GM12878 (cell line): ENCODE data around the gene IRF1. TPM values are rescaled to one million over a fixed set of nuclear protein-coding genes. Genes with fewer than 3 reads are reported as not detected.

Experiments
- ATAC-seq: fragments of 200-7000 bp; cut with Tn5 transposase; 3 replicates; pipeline ENCODE4 v1.9.1; 2020; ENCODE audit warnings: mild to moderate bottlenecking, moderate library complexity
- BruUV-seq: library from RNA; stranded (reverse); fragments of 400-500 nt; replicated peaks from 2 replicates; lab custom pipeline; 2021; lab: Mats Ljungman, UMichigan
- CTCF ChIA-PET: fragments of 300-600 bp; sonication (Branson Sonifier 250); formaldehyde crosslinking; extraction: SDS; loops from one replicate; lab custom pipeline; 2021; ENCODE audit warnings: inconsistent platforms; lab: Yijun Ruan, JAX
- POLR2A ChIA-PET: fragments of 350-600 bp; formaldehyde crosslinking; extraction: SDS; loops from one replicate; lab custom pipeline; 2021; ENCODE audit warnings: inconsistent platforms; lab: Charles Lee
- RAD21 ChIA-PET: fragments of 300-600 bp; sonication (Branson Sonifier 250); formaldehyde crosslinking; loops from one replicate; lab custom pipeline; 2023; ENCODE audit warnings: antibody characterized with exemption; ENCODE audit not compliant: unreplicated experiment; lab: Charles Lee
- SMC1A ChIA-PET: fragments of 300-600 bp; sonication (Branson Sonifier 250); formaldehyde crosslinking; loops from one replicate; lab custom pipeline; 2023; ENCODE audit not compliant: unreplicated experiment, uncharacterized antibody; lab: Charles Lee
- DNase-seq: peaks from one replicate; pipeline ENCODE4 v3.0.0-alpha.2; 2011; ENCODE audit warnings: low read depth, low spot score
- FAIRE-seq: peaks from 3 replicates; lab custom pipeline; 2011; peaks lifted over from hg19 to GRCh38; lab: Jason Lieb, UNC
- H2AFZ ChIP-seq: 2 replicates; pipeline ENCODE4 v1.6.0; 2011; ENCODE audit warnings: low read depth, low read length, control low read depth; ENCODE audit not compliant: control insufficient read depth
- H3K27ac ChIP-seq: 2 replicates; pipeline ENCODE4 v1.5.1; 2011; ENCODE audit warnings: control low read depth; ENCODE audit not compliant: control insufficient read depth, insufficient read depth
- H3K27me3 ChIP-seq, 2 experiments: replicated peaks in 1 of 2; 2 replicates each; pipeline versions ENCODE4 v1.6.0 to v1.6.1; 2011; ENCODE audit warnings: low read length in 1 of 2; ENCODE audit not compliant: control insufficient read depth in 2 of 2, insufficient read depth in 2 of 2
- H3K36me3 ChIP-seq, 2 experiments: 2 replicates each; pipeline ENCODE4 v1.5.1; 2011; ENCODE audit warnings: low read length in 1 of 2; ENCODE audit not compliant: control insufficient read depth in 2 of 2, insufficient read depth in 2 of 2
- H3K4me1 ChIP-seq: 2 replicates; pipeline ENCODE4 v1.6.1; 2011; ENCODE audit warnings: mild to moderate bottlenecking, low read length, moderate library complexity, mixed read lengths; ENCODE audit not compliant: control insufficient read depth, insufficient read depth
- H3K4me2 ChIP-seq: 2 replicates; pipeline ENCODE4 v1.6.0; 2011; ENCODE audit warnings: control low read depth; ENCODE audit not compliant: control insufficient read depth, insufficient read depth
- H3K4me3 ChIP-seq: fragments of 200-600 bp; sonication (generic); 2 replicates; pipeline ENCODE4 v1.5.1; 2016
- H3K79me2 ChIP-seq: 2 replicates; pipeline ENCODE4 v1.6.0; 2011; ENCODE audit warnings: low read length; ENCODE audit not compliant: control insufficient read depth, insufficient read depth
- H3K9ac ChIP-seq: 2 replicates; pipeline ENCODE4 v1.8.0; 2011; ENCODE audit warnings: low read length, control low read depth, mixed read lengths; ENCODE audit not compliant: control insufficient read depth, insufficient read depth
- H3K9me3 ChIP-seq: replicated peaks from 3 replicates; pipeline ENCODE4 v1.5.1; 2011; ENCODE audit warnings: mild to moderate bottlenecking, low read length; ENCODE audit not compliant: control insufficient read depth, insufficient read depth
- H4K20me1 ChIP-seq: 2 replicates; pipeline ENCODE4 v1.6.0; 2011; ENCODE audit not compliant: control insufficient read depth, insufficient read depth
- CHD2 ChIP-seq: IDR thresholded peaks from 2 replicates; pipeline ENCODE4 v1.6.1; 2011; ENCODE audit warnings: low read depth, low read length, improper control_type of control experiment, borderline replicate concordance
- CREM ChIP-seq: IDR thresholded peaks from 2 replicates; pipeline ENCODE4 v1.6.1; 2014; ENCODE audit warnings: antibody characterized with exemption, low read depth
- EED ChIP-seq: sonication (generic); IDR thresholded peaks from 2 replicates; pipeline ENCODE4 v1.6.1; 2016; ENCODE audit warnings: antibody characterized with exemption, low read depth
- EGR1 ChIP-seq, 2 experiments: IDR thresholded peaks; 1 replicate in 1 of 2; 2 replicates in 1 of 2; pipeline ENCODE4 v1.6.1; 2011 to 2012; ENCODE audit warnings: low read depth in 2 of 2, low read length in 2 of 2, borderline replicate concordance in 1 of 2, mild to moderate bottlenecking in 1 of 2, moderate library complexity in 1 of 2
- FOS ChIP-seq: IDR thresholded peaks from 3 replicates; pipeline ENCODE4 v1.6.1; 2011; ENCODE audit warnings: borderline replicate concordance; ENCODE audit not compliant: insufficient read length; ENCODE audit errors: extremely low read depth
- KAT2A ChIP-seq: conservative IDR thresholded peaks from 2 replicates; pipeline ENCODE4 v1.6.1; 2011; ENCODE audit warnings: low read depth, low read length; ENCODE audit not compliant: control insufficient read depth
- PKNOX1 ChIP-seq: fragments of 450-650 bp; IDR thresholded peaks from 2 replicates; pipeline ENCODE4 v1.6.1; 2016; ENCODE audit warnings: mild to moderate bottlenecking
- PML ChIP-seq: IDR thresholded peaks from 2 replicates; pipeline ENCODE4 v1.6.1; 2012; ENCODE audit warnings: low read length, inconsistent platforms
- POLR2AphosphoS2 ChIP-seq: IDR thresholded peaks from 2 replicates; pipeline ENCODE4 v1.6.1; 2011; ENCODE audit warnings: low read depth, mild to moderate bottlenecking, low read length, improper control_type of control experiment, moderate library complexity
- POU2F2 ChIP-seq: IDR thresholded peaks from 3 replicates; pipeline ENCODE4 v1.6.1; 2011; ENCODE audit warnings: low read depth, mild to moderate bottlenecking, low read length, borderline replicate concordance
- SIX5 ChIP-seq: IDR thresholded peaks from 2 replicates; pipeline ENCODE4 v1.6.1; 2011; ENCODE audit warnings: mild to moderate bottlenecking, low read depth, low read length, moderate library complexity; ENCODE audit not compliant: severe bottlenecking
- SREBF2 ChIP-seq: IDR thresholded peaks from 2 replicates; pipeline ENCODE4 v1.6.1; 2012; ENCODE audit warnings: mild to moderate bottlenecking, low read length
- ZBTB40 ChIP-seq: fragments of 450-650 bp; IDR thresholded peaks from 2 replicates; pipeline ENCODE4 v1.6.1; 2016; ENCODE audit warnings: mild to moderate bottlenecking, moderate library complexity, borderline replicate concordance
- ZNF687 ChIP-seq: fragments of 450-650 bp; IDR thresholded peaks from 2 replicates; pipeline ENCODE4 v1.6.1; 2017; ENCODE audit warnings: mild to moderate bottlenecking, moderate library complexity
- WGBS: methylation state at CpG from one replicate; pipeline ENCODE4 v1.1.6; 2016; ENCODE audit warnings: low lambda C conversion rate; ENCODE audit not compliant: insufficient replicate concordance, insufficient coverage; ENCODE audit errors: missing lambda C conversion rate; 5-methylcytosine and 5-hydroxymethylcytosine counted together
- in situ Hi-C: fragments of 300-500 bp; cut with MboI; formaldehyde crosslinking; loops from 9 replicates; pipeline ENCODE4 v1.14.3; 2018; ENCODE audit warnings: mixed read lengths
- intact Hi-C: fragments of 100-400 bp; cut with micrococcal nuclease; formaldehyde crosslinking; loops from one replicate; pipeline ENCODE4 v1.14.2; 2022; ENCODE audit not compliant: unreplicated experiment
- polyA plus RNA-seq, 11 experiments: library from polyadenylated mRNA; depleted of rRNA in 4 of 11; unstranded in 6 of 11; stranded (reverse) in 5 of 11; fragments of >200 nt; fragmentation: Nextera tagmentation in 4 of 11; fragmentation: Illumina TruSeq in 1 of 11; extraction: Ambion mirVana in 4 of 11; extraction: Trizol in 1 of 11; gene quantifications; 1 replicate in 1 of 11; 2 replicates in 10 of 11; pipeline versions ENCODE4 v1.2.1 to v1.2.3, GENCODE V29; 2011 to 2016; ENCODE audit warnings: inconsistent platforms in 2 of 11, missing spikeins in 2 of 11, low read depth in 1 of 11
- total RNA-seq, 4 experiments: library from RNA; depleted of rRNA in 3 of 4; stranded (reverse); fragments of >200 nt in 3 of 4; fragmentation: Illumina TruSeq in 1 of 4; extraction: Trizol in 1 of 4; gene quantifications; 2 replicates each; pipeline versions ENCODE4 v1.2.1 to v1.2.3, GENCODE V29; 2013 to 2021

The IRF1 gene
- total and polyA plus RNA-seq, 10 of the 15 experiments (the other 5 are each of a cell fraction or from before 2014, with no cell fraction given), result 6.9 to 68.0 (median 49.6) TPM

- TF ChIP-seq ZBTB40 (no peak), SREBF2 (no peak), FOS (no peak)
These were observed 39.2 kb downstream of the IRF1 start (continued) for GRCh38 chr5:132451387-132451786.

GRCh38 chr5:132449060-132449459 lies 41.5 kb downstream of the IRF1 start:
- peaks cover 13 to 19% of the 10 kb centered on the region in 2 experiments for H3K36me3 ChIP-seq
- intact Hi-C loops (no loop called here), in situ Hi-C loops (no loop called here)
- ATAC-seq (no peak), DNase-seq (no peak), FAIRE-seq (no peak)
- ChIA-PET CTCF (no interaction called here), SMC1A (interaction anchor here (0.7 to 1.9 kb wide), 2 partner anchors 9 to 40 kb away, joined by 3 to 8 read pairs; no protein-coding TSS in a partner anchor), RAD21 (no interaction called here), POLR2A (interaction anchor here (0.6 to 0.8 kb wide), 2 partner anchors 19 to 245 kb away, joined by 3 to 4 read pairs; no protein-coding TSS in a partner anchor)
- H3K27ac ChIP-seq, result no peak overlapping the region
- no peaks in the 10 kb centered on the region; the same call in 1 of the 2 replicates for H4K20me1 ChIP-seq
- no peaks in the 10 kb centered on the region for H3K9me3 ChIP-seq
- peaks cover 10% of the 10 kb centered on the region for H3K4me1 ChIP-seq
- BruUV-seq, result no TSS peak
- H3K4me2 ChIP-seq, result no peak overlapping the region
- H3K9ac ChIP-seq, result no peak overlapping the region
- H2AFZ ChIP-seq, result no peak overlapping the region
- H3K79me2 ChIP-seq, result peaks cover 10% of the 10 kb centered on the region
- WGBS, result 93% methylated on average over 1 of the region's 1 CpG
- no peak overlapping the region for H3K4me3 ChIP-seq
- H3K27me3 ChIP-seq, result no peaks in the 10 kb centered on the region
- TF ChIP-seq SIX5, result no peak
- TF ChIP-seq ZNF687, result no peak
- TF ChIP-seq KAT2A, result no peak
- TF ChIP-seq PKNOX1, result no peak
- no peak for TF ChIP-seq CREM
- TF ChIP-seq POLR2AphosphoS2, result no peak
- no peak for TF ChIP-seq EED
- no peak for TF ChIP-seq EGR1 (IDR thresholded peaks at IDR 0.05; ENCODE audit: borderline replicate concordance in 1 of 2, low read depth in 2 of 2, low read length in 2 of 2)
- no peak for TF ChIP-seq CHD2
- no peak for TF ChIP-seq PML
- no peak for TF ChIP-seq POU2F2
